HG02623 (cell line): Measurements from ENCODE around the gene MMAA.
A peak's percentile ranks its signal among the peaks of the same experiment; 100 is the strongest.
"Not testable (repeated sequence)": the region's sequence is repeated elsewhere in the genome, so short reads cannot be mapped to it uniquely, and the experiment has no call there.

Experiments used
- ATAC-seq: cut with Tn5 transposase; IDR thresholded peaks from one replicate; pipeline ENCODE4 v1.9.1; 2021; ENCODE audit warnings: moderate library complexity; ENCODE audit not compliant: unreplicated experiment

MMAA gene

DNA sequence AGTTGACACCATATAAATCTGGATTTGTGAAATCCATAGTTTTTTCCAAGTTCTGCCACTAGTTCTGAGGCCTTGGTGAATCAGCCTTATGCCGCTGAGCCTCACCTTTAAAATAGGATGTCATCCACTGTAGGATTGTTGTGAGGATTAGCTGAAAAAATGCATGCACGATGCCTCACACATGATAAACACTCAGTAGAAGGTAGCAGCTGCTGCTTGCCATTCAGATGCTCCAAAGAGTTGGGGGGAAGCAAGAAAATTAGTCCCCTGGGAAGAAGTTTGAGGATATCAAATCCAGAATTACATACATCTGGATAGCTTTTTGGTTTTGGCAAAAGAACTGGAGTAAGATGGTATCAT lies 7.4 kb downstream of the MMAA start:
- no peak for ATAC-seq

DNA sequence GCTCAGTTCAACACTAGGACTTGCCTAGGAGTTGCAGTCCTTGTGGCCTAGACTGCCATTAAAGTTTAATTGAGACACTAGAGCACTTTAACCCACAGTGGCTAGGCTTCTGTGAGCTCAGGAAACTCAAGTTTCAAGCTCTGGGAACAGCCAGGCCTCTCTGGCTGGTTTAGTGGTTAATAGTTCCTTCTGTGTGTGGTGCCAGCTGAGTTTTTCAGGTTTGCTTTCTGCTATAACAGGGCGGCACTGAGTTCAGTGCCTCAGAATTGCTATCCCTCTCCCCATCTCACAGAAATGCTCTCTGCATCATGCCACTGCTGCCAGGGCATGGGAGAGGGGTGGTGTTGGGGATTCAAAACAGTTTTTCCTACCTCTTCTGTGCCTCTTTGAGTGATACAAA lies 15.9 kb downstream of the MMAA start:
- ATAC-seq: no peak

DNA sequence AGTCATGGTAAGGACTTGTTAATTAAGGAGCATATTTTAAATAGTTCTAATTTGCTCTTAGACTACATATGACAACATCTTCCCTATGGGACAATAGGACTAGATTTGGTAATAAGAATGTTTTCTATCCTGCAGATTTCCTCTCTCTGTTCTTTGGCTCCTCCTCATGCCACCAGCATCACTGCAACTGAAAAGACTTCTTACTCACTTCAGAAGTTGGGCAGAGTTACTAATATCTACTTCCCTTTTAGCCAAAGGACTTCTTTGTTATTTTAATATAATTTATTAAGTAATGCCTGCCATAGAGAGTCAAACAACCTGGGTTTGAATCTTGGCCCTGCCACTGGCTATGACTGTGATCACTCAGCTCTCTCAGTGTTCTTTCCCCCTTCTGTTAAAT lies 16.4 kb downstream of the MMAA start:
- no peak for ATAC-seq

DNA sequence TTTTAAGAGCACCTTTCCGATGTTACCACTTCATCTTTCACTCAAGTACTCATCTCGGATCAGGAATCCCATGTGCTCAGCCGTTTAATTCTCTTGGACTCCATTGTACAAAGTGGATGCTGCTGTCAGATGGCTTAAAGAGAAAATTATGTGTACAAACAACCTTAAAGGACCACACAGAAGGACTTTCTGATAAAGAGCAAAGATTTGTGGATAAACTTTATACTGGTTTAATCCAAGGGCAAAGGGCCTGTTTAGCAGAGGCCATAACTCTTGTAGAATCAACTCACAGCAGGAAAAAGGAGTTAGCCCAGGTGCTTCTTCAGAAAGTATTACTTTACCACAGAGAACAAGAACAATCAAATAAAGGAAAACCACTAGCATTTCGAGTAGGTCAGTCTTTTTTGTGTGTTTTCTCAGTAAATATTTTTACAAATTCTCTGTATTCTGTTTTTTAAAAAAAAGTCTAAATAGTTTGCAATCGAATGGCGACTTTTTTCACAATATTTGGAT lies 20.1 kb downstream of the MMAA start:
- ATAC-seq: no peak

DNA sequence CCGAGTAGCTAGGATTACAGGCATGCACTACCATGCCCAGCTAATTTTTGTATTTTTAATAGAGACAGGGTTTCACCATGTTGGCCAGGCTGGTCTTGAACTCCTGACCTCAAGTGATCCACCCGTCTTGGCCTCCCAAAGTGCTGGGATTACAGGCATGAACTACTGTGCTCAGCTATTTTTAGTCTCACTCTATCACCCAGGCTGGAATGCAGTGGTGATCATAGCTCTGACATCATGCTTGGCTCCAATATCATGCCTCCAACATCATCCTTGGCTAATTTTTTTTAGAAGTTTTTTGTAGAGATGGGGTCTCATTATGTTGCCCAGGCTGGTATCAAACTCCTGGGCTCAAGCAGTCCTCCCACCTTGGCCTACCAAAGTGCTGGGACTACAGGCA lies 21.1 kb downstream of the MMAA start:
- not testable (repeated sequence) for ATAC-seq

DNA sequence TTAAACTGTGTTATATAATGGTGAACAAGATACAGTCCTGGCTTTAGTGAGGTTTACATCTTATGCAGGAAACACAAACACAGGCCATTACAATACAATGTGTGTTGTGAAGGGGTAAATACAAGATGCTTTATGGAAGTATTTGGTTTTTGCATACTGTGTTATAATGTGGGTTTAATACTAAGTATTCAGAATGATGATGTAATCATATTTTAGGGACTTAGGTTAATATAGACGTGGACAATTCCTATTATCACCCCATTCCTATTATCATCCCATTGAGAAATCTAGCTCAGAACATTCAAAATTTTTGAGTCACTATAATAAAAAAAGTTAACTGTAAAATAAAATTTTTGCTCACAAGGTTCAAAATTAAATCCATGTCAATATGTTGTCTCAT lies 24.1 kb downstream of the MMAA start:
- ATAC-seq: no peak

DNA sequence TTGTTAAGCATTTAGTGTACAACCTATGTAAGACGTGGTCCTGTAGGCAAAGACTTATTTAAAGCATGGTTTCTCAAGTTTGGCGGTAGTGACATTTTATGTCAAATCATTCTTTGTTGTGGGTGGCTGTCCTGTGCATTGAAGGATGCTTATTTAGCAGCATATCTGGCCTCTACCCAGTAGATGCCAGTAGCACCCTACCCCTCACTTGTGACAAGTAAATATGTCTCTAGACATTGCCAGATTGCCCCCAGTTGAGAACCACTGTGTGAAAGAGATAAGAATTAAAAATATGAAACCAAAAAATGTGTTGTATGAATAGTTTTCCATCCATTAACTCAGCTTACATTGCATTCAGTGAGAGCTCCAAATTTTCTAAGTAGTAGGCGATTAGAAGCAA lies 25.5 kb downstream of the MMAA start:
- ATAC-seq: no peak

DNA sequence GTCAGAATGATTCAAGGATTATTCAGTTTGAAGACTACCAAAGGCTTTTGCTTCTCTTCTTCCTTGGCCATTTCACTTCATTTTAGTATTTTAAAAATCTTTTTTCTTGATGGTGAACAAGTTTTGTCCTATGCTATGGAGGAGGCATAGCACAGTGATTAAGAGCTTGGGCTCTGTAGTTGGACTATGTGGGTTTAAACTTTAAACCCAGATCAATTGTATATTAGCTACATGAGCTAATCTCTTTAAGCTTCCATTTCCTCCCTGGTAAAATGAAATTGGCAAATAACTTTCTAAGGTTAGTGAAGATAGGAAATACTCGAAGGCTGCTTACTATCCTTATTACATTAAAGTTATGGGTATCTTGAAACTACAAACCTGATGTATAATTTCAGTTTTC lies 37.0 kb downstream of the MMAA start:
- no peak for ATAC-seq

DNA sequence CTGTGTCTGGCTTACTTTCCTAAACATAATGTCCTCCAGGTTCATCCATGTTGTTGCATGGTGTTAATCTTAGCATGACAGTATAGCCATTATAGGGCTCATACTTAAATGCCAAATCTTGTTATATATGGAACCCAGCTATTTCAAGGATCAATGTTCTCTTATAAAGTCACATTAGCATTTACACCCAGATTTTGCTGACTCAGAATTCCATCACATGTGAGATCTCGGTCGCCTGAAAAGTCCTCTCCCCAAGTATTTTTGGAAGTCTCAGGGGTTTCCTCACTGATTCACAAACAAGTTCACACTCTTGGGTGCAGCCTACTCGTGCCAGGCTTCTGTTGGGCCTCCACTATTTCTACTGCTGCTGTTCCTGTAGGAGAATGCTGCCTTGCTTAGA lies 40.9 kb downstream of the MMAA start:
- ATAC-seq: no peak

DNA sequence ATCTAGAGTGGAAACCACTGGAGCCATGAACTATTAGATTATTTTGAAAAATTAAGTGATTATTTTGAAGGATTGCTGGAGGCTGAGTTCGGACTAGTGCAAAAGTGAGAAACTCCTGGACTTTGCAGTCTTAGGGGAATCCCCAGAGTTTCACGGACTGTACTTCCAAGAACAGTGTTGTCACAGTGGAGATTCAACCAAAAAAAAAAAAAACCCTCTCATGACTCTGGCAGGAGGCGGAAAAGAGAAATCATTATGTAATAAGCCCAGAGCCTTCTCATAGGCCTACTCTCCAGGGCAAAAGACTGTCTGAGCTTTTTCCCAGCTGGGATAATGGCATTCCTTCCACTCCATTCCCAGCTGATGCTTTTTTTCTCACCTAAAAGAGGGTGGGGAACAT lies 44.0 kb downstream of the MMAA start:
- no peak for ATAC-seq

DNA sequence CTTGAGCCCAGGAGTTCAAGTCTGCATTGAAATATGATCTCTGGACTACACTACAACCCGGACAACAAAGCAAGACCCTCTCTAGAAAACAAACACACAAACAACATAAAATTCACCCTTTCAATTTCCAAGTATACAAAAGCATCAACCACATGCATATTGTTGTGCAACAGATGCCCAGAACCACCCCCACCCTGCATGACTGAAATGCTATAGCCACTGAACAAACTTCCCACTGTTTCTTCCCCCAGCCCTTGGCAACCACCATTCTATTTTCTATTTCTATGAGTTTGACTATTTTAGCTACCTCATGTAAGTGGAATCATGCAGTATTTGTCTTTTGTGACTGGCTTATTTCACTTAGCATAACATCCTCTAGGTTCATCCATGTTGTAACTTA lies 46.6 kb downstream of the MMAA start:
- ATAC-seq: no peak

DNA sequence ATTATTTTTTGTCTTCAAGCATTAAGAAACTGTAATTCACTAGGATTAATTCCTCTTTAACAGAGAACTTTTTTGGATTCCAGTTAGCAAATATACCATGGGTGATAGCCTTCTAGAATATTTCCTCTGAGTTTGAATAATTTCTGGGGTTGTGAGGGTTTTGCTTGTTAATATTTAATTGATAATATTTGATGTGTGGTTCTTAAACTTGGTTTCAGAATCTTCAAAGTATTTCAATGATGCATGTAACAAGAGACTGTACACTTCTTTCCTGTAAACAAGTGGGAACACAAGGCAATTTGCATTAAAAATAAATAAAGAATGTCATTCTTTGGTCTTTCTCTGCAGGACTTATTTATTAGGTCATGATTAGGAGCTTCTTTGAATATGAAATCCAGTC lies 51.2 kb downstream of the MMAA start:
- ATAC-seq: no peak

DNA sequence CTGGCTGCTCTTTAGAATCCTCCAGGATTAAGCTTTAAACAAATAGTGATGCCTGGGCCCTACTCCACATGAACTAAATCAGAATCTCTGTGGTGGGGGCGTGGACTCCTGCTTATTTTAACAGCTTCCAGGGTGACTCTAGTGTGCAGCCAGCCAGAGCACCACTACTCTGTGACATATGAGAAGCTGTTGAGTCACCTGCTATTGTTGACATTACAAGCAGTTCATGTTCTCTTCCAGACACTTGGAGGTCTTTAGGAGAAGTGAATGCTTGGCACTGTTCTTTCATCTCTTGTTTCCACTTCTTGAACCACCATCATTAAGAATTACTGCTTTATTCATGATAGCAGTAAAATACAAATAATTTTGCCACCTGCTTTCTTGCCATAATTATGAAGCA lies 60.3 kb downstream of the MMAA start:
- no peak for ATAC-seq

DNA sequence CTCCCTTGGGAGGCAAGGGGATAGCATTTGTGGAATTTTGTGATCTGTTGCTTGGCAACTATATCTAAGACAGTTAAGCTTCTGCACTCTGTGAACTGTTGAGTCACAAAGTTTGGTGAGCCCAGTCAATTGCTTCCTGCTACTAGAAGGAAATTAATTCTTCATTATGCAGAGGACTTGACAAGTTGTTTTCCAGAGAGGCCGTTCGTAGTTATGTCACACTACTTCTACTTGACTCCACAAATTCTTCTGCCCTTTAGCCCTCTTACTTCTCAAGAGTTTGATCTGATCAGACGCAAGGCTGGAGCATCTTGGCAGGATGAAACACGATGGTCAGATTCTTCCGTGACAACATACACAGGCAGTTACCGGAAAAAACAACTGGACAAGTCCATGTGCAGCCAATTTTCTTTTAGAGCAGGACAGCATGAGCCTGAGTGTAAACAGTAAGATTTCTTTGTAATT lies 60.8 kb downstream of the MMAA start, which contains the start of gene C4orf51:
Gene C4orf51 (plus strand): TSS at position 156 of the 465 bp plus-strand sequence. CDS start 58 bp downstream, at position 214.
- no peak for ATAC-seq

DNA sequence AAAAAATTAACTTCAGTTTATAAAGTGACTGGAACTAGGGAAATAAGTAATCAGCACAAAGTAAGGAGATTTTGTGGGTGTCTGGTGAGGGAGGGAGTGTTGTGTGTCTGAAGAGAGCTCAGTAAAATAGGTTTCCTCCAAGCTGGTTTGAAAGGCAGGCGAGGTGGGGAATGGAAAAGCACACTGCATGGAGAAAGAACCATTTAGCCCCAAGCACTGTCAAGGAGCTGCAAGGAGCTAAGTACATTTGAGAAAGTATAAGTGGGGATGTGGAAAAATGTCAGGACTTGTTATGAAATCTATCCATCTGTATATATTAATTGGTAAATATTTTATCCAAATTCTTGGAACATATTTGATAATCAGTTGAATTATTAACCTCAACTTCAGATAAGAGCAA lies 61.7 kb downstream of the MMAA start:
- no peak for ATAC-seq

DNA sequence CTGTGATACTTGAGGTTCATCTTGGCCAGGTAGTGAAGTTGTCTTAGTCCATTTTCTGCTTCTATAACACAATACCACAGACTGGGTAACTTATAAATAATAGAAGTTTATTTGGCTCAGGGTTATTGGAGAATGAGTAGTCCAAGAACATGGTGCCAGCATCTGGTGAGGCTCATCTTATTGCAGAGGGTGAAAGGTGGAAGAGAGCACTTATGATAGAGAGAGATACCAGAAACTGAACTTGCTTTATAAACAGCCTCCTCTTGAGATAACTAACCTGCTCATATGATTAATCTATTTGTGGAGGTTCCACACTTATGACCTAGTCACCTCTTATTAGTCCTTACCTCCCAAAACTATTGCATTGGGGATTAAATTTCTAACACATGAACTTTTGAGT lies 62.3 kb downstream of the MMAA start:
- no peak for ATAC-seq

DNA sequence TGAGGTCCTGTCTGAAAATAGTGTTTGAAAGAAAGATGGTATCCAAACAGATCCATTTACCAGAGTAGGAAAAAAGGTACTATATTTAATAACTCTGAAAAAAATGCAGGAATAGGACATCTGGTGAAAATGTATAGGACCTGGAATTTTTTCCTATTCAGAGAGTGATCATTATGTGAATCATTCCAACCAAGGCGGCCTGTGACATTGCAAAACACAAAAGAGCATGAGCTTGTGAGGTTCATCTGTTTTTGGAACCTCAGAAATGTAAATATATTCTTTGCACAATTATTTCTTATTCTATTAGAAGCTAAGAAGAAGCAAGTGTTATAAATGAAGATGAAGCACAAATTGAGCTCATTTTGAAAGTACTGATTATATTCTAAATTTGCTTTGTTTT lies 62.8 kb downstream of the MMAA start:
- ATAC-seq: no peak

DNA sequence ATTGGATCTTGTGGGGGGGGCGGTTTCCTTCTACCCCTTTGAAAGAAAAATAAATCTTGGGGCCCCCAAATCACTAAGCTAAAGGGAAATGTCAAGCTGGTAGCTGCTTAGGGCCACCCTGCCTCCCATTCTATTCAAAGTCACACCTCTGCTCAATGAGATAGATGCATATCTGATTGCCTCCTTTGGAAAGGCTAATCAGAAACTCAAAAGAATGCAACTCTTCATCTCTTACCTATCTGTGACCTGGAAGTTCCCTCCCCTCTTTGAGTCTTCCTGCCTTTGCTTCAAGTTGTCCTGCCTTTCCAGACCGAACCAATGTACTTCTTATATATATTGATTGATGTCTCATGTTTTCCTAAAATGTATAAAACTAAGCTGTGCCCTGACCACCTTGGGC lies 67.8 kb downstream of the MMAA start:
- no peak for ATAC-seq

DNA sequence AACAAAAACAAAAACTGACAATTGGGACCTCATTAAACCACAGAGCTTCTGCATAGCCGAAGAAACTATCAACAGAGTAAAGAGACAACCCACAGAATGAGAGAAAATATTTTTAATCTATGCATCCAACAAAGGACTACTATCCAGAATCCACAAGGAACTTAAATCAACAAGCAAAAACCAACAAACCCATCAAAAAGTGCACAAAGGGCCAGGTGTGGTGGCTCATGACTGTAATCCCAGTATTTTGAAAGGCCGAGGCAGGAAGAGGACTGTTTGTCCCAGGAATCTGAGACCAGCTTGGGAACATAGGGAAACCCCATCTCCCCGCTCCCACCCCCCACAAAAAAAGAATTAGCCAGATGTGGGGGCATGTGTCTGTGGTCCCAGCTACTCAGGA lies 71.4 kb downstream of the MMAA start:
- no peak for ATAC-seq

DNA sequence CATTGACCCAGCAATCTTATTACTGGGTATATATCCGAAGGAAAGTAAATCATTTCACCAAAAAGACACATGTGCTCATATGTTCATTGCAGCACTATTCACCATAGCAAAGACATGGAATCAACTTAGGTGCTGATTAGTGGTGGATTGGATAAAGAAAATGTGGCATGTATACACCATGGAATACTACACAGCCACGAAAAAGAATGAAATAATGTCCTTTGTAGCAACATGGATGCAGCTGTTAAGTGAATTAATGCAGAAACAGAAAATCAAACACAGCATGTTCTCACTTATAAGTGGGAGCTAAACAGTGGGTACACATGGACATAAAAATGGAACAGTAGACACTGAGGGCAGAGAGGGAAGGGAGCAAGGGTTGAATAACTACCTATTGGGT lies 72.2 kb downstream of the MMAA start:
- ATAC-seq: not testable (repeated sequence)

DNA sequence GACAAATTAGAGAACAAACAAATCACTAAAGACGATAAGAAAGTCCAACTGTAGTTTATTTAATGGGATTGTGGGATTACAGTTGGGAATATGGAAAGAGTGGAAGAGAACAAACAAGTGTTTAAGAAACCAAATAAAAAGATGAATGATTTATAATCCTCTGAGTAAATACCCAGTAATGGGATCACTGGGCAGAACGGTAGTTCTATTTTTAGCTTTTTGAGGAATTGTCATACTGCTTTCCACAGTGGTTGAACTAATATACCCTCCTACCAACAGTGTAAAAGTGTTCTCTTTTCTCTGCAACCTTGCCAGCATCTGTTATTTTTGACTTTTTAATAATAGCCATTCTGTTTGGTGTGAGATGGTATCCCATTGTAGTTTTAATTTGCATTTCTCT lies 75.7 kb downstream of the MMAA start:
- no peak for ATAC-seq

DNA sequence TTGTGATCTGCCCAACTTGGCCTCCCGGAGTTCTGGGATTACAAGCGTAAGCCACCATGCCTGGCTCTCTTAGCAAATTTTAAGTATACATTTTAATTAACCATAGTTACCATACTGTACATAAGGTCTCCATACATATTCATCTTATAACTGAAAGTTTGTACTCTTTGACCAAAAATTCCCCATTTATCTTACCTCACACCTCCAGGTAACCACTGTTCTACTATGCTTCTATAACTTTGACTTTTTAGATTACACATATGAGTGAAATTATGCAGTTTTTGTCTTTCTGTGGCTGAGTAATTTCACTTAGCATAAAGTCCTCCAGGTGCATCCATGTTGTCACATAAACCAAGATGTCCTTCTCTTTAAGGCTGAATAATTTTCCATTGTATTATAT lies 78.1 kb downstream of the MMAA start:
- peak; percentile 40 for ATAC-seq

DNA sequence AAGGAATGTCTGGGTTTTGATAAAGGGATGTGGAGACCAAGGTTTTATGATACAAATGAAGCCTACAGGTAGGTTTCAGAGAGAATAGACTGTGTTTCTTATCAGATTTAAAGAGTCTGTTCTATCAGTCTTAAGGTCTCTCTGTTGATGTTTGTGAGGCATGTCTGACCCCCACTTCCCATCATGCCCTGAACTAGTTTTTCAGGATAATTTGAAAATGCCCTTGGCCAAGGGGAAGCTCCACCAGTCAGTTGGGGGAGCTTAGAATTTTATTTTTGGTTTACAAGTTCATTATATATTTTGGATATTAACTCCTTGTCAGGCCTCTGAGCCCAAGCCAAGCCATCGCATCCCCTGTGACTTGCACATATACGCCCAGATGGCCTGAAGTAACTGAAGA lies 79.3 kb downstream of the MMAA start:
- no peak for ATAC-seq
